HuH-7 (cell line): Measurements from ENCODE around the gene METRN.
"Not testable (repeated sequence)": the region's sequence is repeated elsewhere in the genome, so short reads cannot be mapped to it uniquely, and the experiment has no call there.

Experiments used
- DNase-seq: peaks from one replicate; pipeline ENCODE4 v3.0.0; 2011; ENCODE audit warnings: low spot score

Gene METRN

DNA sequence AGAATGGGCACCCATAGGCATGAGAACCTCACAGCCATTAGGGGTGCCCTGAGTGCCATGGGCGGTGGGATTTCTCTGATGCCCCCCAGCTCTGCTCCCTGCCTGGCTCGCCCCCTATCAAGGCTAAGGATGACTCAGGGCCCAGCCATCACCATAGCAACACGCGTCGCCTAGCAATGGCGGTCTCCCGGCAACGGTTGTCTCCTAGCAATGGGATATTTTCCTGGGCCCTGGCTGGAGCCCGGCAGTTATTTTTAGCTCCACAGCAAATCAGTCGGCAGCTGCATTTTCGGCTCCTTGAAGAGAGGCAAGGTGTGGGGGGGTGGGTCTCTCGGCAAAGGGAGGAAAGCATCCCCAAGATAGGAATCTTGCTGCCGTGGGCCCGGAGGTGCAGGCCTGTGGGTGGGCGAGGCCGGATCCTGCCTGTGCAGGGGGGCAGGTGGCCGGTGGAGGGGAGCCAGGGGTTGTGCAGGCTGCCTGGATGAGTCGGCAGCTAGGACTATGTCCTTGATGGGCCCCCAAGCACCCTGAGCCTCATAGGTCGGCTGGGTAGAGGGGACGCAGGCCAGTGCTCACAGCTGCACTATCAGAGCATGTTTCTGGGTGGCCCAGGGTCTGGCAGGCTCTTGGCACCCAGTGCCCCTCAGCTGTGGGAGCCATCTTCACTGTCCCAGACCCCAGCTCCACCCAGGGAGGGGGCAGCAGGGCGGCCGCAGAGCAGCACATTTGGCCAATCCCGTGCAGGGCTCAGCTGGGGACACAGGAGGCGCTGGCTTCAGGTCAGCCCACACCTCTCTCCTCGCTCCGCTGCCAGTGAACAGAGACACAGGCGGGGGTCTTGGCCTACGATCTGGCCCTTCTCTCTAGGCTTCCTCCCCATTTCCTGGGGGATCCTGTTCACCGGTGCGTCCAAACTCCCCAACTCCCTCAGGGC is 5.1 kb upstream of the METRN start:
- no peak for DNase-seq

- DNase-seq = no peak
Observed at GRCh38 chr16:710500-711075, 4.3 kb upstream of the METRN start.

DNA sequence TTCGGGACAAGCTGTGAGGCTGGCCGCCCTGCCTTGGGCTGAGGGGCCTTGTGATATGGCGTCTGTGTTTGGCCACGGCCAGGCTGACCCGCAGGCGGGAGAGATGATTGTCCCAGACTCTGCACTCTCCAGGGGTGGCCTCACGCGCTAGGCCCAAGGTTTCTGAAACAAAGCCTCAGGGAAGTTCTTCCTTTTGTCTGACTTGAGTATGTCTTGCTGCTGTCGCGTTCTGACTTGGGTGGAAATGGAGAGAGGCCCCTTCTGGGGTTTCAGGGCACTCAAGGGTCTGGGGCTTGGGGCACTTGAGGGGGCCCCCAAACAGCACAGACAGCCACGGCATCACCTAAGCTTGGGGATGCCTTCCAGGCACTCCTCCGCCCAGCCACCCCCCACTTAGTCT is 3.8 kb upstream of the METRN start:
- no peak for DNase-seq

DNA sequence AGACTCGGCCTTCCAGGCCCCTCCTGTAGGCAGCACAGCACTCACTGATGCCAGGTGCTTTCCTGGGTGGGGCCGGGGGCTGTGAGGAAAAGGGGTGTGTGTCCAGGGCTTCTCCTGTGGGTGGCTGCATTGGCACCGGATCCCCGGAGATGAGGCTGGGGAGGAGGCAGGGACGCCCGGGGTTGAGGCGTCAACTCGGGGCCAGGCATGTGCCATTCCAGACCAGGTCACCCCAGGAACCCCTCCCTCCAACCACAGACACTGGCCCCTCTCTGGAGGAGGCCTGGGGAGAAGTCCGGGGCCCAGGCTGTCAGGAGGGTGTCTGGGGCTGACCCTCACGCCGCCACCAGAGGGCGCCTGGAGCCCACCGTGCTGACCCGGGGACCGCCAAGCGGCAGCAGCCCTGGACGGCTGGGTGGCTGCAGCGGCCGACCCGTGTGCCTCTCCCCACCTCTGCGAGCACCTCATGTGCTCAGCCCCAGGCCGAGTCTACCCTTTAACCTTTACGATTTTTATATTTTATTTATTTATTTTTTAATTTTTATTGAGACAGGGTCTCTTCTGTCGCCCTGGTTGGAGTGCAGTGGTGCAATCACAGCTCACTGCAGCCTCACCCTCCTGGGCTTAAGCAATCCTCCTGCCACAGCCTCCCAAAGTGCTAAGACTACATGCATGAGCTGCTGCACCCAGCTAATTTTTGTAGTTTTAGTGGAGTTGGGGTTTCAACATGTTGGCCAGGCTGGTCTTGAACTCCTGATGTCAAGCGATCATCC is 3.2 kb upstream of the METRN start:
- peak; percentile 85 for DNase-seq

DNA sequence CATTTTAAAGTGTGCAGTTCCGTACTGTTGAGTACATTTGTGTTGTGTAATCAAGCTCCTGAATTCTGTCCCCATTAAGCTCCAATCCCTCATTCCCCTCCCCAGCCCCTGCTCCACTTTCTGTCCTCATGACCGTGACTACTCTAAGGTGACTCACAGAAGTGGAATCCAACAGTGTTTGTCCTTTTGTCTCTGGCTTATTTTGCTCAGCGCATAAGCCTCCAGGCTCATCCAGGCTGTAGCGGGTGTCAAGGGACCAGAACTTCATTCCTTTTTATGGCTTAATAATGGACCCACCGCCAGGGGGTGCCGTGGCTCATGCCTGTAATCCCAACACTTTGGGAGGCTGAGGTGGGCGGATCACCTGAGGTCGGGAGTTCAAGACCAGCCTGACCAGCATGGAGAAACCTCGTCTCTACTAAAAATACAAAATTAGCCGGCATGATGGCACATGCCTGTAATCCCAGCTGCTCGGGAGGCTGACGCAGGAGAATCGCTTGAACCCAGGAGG is 2.1 kb upstream of the METRN start:
- not testable (repeated sequence) for DNase-seq

GRCh38 chr16:714079-714478 is 839 bp upstream of the METRN start:
- no peak for DNase-seq

GRCh38 chr16:715477-716199 is 720 bp downstream of the METRN start:
- DNase-seq = no peak

DNA sequence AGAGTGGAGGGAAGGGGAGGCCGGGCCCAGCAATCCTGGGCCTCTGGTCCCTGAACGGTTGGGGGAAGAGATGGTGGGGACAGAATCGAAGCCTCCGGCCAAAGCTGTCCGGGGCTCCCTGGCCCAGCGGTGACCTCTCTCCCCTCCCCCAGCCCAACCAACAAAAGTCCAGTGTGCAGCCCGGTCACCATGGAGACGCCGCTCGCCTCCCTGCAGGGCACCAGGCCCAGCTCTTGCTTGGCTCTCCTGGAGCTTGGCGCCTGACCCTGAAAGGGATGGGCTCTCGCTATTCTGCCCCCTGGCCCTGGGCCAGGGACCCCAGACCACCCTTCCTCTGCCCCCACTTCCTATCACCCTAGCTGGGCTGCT is 1.3 kb downstream of the METRN start:
- no peak for DNase-seq

DNA sequence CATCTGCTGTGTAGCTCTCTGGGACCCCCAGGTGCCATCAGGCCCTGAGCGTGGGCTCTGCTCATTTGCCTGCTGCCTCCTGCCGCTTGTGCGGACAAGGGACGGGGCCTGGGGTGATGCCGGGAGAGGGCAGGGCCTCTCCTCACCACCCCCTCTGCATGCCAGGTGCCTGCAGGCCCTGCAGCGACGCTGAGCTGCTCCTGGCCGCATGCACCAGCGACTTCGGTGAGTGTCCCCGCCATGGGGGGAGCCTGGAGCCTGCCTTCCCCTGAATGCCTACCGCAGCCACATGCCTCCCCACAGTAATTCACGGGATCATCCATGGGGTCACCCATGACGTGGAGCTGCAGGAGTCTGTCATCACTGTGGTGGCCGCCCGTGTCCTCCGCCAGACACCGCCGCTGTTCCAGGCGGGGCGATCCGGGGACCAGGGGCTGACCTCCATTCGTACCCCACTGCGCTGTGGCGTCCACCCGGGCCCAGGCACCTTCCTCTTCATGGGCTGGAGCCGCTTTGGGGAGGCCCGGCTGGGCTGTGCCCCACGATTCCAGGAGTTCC is 1.9 kb downstream of the METRN start:
- DNase-seq = no peak

GRCh38 chr16:717450-718245 is 2.7 kb downstream of the METRN start:
- no peak for DNase-seq

DNA sequence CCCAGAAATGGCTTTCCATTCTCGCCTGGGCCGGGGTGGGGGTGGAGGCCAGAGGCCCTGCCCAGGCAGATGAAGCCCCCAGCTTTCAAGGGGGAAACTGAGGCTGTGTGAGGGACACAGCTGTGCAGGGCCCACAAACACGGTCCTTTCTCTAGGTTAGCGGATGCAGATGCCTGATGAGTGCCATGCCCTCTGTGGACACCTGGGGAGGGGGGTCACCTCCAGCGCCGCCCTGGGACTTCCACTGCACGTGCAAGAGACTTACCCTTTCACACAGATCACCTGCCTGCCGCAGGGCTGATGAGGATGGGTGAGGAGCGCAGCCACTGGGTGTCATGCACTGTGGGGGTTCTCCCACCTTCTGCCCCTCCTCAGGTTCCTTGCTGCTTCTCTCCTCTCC is 3.5 kb downstream of the METRN start:
- no peak for DNase-seq

- no peak for DNase-seq
Observed at GRCh38 chr16:718922-719321, 4.0 kb downstream of the METRN start.

DNA sequence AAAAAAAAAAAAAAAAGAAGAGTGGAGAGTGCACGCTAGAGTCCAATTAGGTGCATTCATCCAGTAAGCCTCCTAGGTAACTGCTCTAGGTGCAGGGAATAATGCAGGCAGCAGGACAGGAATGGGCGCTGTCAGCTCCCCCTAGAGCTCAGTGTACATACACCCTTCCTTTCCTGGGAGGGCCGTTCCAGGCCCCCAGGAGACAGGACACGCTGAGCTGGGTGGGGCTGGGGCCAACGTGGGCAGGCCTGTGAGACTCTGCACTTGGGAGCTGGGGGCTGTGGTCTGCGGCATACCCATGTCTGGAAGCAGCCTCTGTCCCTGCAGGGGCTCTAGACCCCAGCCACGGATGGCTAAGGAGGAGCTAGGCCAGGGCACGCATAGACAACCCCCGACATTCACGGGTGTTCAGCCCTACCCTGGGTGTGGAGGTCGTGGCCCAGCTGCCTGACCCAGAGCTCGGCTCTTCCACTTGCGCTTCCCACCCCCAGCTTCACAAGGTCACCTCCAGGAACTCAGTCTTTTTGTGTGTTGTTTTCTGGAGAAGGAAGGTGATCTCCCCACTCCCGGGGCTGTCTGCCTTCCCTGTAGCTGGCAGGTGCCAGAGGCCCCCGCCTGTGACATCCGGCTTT is 5.0 kb downstream of the METRN start:
- no peak for DNase-seq

GRCh38 chr16:720447-720989 is 5.6 kb downstream of the METRN start:
- no peak for DNase-seq

GRCh38 chr16:720990-721764 is 6.3 kb downstream of the METRN start, which contains the start of gene ANTKMT:
ANTKMT (plus strand) TSS chr16:721146; CDS start chr16:721275, 129 bp downstream.
- DNase-seq = peak; percentile 83

- DNase-seq = no peak
Observed at GRCh38 chr16:721765-722540, 7.0 kb downstream of the METRN start.

- DNase-seq = no peak
Observed at GRCh38 chr16:722835-723633, 8.1 kb downstream of the METRN start.

DNA sequence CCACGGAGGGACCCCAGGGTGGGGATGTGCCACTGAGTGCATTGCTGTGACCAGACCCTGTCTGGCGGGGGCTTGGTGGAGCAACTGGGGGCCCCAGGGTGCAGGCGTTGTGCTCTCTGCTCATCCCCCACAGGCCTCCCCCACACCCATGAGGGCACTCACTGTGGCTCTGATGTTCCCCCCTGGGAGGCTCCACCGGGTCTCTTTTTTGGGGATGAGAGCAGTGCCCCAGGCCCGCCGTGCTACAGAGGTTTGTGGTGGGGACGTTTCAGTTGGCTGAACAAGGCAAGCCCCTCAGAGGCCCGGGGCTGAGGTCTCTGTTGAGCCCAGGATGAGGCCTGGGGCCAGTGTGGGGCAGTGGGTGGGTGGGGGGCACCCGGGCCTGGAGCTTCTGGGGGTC is 8.8 kb downstream of the METRN start:
- DNase-seq = no peak
